Astrocyte of the spinal cord (primary cell): ENCODE results near the gene ZNFX1.

ENCODE experiments used
- DNase-seq: peaks from one replicate; pipeline ENCODE4 v3.0.0; 2011; ENCODE audit warnings: low read depth, low spot score
- H3K4me3 ChIP-seq: 2 replicates; pipeline ENCODE4 v1.5.1; 2011; ENCODE audit warnings: low read depth, mild to moderate bottlenecking, low read length, moderate library complexity
- in situ Hi-C: cut with HindIII; loops from 2 replicates; pipeline ENCODE4 v1.10.0; 2017; ENCODE audit warnings: low sequenced_read_pairs
- TF ChIP-seq, protein P1 (sequence below): IDR thresholded peaks from 2 replicates; pipeline ENCODE4 v1.5.1; 2012; ENCODE audit warnings: low read depth, mild to moderate bottlenecking, low read length, inconsistent platforms

ZNFX1 gene

DNA sequence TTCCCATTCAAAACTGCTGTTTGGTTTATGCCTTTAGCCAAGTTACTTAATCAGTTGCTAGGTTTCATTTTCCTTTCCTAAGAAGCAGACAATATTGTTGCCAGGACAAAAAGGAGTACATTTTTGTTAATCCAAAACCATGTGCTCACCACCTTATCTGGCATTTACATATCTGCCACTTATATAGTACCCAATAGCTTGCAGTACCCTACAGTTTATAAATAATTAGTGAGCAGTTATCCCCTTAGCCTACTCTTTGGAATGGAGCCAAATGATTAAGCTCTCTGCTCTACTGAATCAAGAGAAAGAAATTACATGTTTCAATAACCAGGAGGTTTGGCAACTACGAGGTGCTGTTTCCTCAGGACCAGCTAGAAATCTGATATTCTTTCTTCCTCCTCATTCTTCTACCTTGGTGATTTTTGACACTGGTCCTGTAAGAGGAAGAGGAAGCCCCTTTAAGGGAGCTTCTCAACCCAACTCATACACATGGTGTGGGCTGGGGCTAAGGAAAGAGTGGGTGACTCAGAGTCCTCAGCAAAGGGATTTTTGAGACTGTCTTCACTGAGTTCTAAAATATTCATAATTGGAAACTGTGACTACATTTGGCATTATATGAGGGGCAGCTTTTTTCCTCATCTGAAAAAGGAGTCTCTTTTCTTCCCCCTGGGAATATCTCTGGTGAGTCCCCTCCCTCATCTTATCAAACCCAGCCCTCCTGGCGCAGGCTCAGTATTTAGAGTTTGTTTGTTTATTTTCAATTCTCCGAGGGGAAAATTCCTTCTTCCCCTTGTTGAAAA lies 1.5 kb downstream of the ZNFX1 start:
- TF ChIP-seq, protein P1, sequence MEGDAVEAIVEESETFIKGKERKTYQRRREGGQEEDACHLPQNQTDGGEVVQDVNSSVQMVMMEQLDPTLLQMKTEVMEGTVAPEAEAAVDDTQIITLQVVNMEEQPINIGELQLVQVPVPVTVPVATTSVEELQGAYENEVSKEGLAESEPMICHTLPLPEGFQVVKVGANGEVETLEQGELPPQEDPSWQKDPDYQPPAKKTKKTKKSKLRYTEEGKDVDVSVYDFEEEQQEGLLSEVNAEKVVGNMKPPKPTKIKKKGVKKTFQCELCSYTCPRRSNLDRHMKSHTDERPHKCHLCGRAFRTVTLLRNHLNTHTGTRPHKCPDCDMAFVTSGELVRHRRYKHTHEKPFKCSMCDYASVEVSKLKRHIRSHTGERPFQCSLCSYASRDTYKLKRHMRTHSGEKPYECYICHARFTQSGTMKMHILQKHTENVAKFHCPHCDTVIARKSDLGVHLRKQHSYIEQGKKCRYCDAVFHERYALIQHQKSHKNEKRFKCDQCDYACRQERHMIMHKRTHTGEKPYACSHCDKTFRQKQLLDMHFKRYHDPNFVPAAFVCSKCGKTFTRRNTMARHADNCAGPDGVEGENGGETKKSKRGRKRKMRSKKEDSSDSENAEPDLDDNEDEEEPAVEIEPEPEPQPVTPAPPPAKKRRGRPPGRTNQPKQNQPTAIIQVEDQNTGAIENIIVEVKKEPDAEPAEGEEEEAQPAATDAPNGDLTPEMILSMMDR: no peak
- peak overlapping the region; percentile 97 for H3K4me3 ChIP-seq
- in situ Hi-C loops: no loop called here
- peak; percentile 70 for DNase-seq

DNA sequence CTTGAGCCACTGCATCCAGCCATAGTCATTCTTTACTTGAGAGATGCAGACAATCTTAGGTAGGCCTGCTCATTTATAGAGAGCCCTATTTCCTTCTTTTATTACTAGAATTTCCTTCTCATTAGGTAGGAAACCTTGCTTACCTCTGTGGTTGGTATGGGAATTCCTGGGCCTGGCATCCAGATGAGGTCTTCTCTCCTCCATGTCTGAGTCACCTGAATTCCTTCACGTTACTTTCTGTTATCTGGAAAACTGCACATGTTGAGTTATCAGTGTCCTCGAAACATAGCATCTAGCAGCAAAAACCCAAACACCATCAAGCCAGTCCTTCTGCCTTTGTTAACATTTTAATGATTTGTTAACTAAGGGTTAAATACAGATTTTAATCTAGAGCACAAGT lies 2.2 kb downstream of the ZNFX1 start:
- H3K4me3 ChIP-seq: no peak overlapping the region
- TF ChIP-seq, protein P1: no peak
- in situ Hi-C loops: no loop called here
- DNase-seq: no peak

DNA sequence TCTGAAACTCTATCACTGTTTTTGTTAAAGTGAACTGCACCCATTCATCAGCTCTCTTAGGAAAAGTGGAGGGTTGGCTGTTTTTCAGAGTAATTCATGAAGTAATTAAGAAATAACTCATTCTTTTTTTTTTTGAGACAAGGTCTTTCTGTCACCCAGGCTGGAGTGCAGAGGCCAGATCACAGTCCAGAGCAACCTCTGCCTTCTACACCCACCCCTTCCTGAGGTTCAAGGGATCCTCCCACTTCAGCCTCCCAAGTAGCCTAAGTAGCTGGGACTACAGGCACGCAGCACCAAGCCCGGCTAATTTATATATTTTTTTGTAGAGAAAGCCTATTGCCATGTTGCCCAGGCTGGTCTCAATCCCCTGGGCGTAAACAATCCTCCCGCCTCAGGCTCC lies 2.6 kb downstream of the ZNFX1 start:
- in situ Hi-C loops: no loop called here
- no peak overlapping the region for H3K4me3 ChIP-seq
- TF ChIP-seq, protein P1: no peak
- no peak for DNase-seq

DNA sequence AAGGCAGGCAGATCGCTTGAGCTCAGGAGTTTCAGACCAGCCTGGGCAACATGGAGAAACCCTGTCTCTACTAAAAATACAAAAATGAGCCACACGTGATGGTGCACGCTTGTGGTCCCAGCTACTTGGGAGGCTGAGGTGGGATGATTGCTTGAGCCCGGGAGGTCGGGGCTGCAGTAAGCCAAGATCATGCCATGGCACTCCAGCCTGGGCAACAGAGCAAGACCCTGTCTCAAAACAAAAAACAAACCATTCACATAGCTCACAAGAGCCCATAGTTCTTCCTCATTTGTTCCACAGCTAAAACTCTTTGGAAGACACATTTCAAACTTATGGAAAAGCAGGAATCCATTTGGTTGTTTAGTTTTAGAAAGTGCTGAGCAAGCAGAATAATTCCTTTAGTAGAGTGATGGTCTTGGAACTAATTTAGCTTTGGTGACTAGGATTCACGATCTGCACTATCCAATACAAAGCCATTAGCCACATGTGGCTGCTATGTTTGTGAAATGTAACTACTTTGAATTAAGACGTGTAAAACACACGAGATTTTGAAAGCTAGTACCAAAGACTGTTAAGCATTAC lies 4.1 kb downstream of the ZNFX1 start:
- in situ Hi-C loops: no loop called here
- TF ChIP-seq, protein P1: no peak
- no peak for DNase-seq
- no peak overlapping the region for H3K4me3 ChIP-seq

DNA sequence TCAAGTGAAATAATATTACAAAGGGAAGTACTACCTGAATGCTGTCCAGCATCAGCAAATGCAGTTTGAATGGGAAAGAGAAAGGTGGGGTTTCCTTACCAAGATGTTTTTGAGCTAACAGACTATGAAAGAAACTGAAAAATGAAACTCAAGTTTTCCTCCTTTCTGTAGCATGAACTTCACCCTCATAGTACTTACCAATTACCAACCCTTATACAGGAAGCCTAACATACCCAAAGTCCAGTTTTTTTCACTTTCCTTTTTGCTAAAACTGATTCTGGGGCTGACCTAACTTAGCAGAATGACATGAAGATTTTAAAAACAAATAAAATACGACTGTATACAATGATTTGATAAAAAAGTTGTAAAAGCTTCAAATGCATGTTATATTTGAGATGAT lies 5.2 kb downstream of the ZNFX1 start:
- DNase-seq: no peak
- H3K4me3 ChIP-seq: no peak overlapping the region
- in situ Hi-C loops: no loop called here
- TF ChIP-seq, protein P1: no peak

DNA sequence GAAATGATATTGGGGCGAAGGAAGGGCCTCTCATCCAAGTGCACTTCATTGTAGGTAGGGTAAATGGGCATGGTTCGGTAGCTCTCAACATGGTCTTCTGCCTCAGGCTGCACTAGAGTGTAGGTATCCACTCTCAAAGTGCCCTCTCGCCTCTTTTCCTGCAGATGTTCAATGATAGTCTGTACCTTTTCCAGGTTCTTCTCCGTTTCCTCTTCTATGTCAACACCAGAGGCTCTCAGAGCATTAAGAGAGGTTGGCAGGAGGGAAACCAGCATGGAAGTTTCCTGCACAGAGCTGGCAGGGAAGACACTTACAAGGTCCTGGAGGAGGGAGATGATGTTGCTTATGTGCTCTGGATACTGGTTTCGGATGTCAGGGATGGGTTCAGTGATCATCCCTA lies 7.1 kb downstream of the ZNFX1 start:
- in situ Hi-C loops: no loop called here

More for the DNA sequence above, 7.1 kb downstream of the ZNFX1 start:
- no peak overlapping the region for H3K4me3 ChIP-seq
- no peak for DNase-seq
- TF ChIP-seq, protein P1: no peak
